GM19328 (cell line): ENCODE data around the gene PPA2.

Experiments used
- ATAC-seq: cut with Tn5 transposase; IDR thresholded peaks from one replicate; pipeline ENCODE4 v1.9.1; 2021; ENCODE audit warnings: mild to moderate bottlenecking, moderate library complexity; ENCODE audit not compliant: unreplicated experiment

PPA2 gene

GRCh38 chr4:105400901-105401677 lies 72.8 kb downstream of the PPA2 start:
- ATAC-seq: no peak

DNA sequence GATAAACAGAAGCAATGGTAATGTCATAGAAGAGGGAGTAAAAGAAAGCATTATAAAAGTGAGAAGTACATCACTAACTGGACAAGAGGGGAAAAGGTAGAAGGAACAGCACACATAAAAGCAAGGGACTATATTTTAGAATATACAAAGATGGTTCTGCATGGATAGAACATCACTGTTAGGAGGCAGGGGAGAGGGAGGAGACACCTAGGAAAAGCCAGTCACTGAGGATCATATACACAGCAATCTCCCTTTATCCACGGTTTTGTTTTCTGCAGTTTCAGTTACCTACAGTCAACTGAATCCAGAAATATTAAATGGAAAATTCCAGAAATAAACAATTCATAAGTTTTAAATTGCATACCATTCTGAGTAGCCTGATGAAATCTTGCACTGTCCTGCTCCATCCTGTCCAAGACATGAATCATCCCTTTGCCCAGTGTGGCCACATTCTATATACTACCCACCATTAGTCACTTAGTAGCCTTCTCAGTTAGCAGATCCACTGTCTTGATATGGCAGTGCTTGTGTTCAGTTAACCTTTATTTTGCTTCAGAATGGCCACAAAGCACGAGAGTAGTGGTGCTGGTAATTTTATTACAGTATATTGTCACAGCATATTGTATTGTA lies 74.2 kb downstream of the PPA2 start:
- ATAC-seq: no peak

DNA sequence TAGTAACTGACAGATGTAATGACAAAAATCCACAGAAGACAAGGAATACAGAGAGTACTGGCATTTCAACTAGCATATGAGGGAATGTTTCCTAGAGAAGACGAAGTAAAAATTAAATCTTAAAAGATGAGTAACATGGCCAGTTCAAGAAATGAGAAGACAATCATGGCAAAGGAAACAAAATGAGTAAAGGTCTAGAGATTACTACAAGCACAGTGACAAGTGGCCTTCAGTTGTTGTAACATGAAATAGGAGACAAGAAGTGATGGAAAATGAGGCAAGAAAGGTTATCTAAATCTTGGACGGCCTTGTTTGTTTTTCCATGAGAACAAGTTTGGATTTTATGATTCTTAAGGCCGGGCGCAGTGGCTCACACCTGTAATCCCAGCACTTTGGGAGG lies 81.0 kb downstream of the PPA2 start:
- ATAC-seq: no peak

- ATAC-seq: no peak
Observed at GRCh38 chr4:105389167-105389566, 84.7 kb downstream of the PPA2 start.

DNA sequence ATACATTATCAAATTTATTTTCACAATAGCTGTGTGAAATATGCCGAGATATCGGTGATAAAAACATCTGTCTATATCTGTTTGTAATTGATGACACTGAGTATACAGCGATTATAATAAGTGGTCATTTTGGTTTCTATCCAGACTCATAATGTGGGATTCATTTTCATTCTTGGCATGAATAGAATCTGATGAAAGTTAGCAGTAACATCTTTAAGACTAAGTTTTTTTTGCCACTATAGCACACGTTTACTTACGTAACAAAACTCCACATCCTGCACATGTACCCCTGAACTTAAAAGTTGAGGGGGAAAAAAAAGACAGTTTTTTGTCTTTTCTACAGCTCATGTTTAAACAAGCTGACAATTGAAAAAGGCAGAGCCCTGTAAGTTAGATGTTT lies 86.4 kb downstream of the PPA2 start:
- no peak for ATAC-seq

- no peak for ATAC-seq
Observed at GRCh38 chr4:105386012-105386411, 87.8 kb downstream of the PPA2 start.

DNA sequence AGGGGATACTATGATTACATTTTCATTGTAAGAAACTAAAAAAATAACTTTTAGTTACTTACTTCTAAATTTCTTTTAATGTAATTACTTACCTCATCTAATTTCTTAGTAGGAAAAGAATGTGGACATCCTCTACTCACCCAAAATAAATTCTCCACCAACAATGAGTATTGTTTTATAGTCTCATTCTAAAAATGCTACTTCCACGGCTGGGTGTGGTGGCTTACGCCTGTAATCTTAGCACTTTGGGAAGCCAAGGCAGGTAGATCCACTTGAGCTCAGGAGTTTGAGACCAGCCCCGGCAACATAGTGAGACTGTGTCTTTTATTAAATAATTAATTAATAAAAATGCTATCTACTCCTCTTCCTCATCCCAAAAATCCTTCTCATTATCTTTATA lies 99.8 kb downstream of the PPA2 start:
- no peak for ATAC-seq

DNA sequence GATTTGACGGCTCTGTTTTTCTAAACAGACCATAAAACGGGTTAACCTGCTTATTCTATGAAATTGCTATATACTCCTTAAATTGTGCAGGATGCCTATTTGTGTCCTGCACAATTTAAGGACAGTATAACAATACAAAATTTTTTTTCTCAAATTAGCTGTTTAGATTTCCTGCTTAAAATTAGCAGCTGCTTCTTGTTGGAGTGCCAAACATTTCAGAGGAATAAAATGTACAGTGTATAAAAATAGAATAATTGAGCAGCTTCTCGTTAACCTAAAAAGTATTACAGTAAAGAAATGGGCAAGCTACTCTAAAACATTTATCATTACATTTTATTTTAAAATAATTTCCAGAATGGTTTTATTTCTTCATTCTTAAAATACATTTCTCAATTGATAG lies 100.5 kb downstream of the PPA2 start:
- ATAC-seq: no peak

- ATAC-seq: no peak
Observed at GRCh38 chr4:105369988-105370387, 103.9 kb downstream of the PPA2 start.

- no peak for ATAC-seq
Observed at GRCh38 chr4:105361053-105361452, 112.8 kb downstream of the PPA2 start.

GRCh38 chr4:105357258-105357980 lies 116.4 kb downstream of the PPA2 start:
- no peak for ATAC-seq

GRCh38 chr4:105356194-105356593 lies 117.7 kb downstream of the PPA2 start:
- ATAC-seq: no peak

GRCh38 chr4:105352826-105353225 lies 121.0 kb downstream of the PPA2 start:
- peak; percentile 86 for ATAC-seq

GRCh38 chr4:105351861-105352260 lies 122.0 kb downstream of the PPA2 start:
- ATAC-seq: no peak

DNA sequence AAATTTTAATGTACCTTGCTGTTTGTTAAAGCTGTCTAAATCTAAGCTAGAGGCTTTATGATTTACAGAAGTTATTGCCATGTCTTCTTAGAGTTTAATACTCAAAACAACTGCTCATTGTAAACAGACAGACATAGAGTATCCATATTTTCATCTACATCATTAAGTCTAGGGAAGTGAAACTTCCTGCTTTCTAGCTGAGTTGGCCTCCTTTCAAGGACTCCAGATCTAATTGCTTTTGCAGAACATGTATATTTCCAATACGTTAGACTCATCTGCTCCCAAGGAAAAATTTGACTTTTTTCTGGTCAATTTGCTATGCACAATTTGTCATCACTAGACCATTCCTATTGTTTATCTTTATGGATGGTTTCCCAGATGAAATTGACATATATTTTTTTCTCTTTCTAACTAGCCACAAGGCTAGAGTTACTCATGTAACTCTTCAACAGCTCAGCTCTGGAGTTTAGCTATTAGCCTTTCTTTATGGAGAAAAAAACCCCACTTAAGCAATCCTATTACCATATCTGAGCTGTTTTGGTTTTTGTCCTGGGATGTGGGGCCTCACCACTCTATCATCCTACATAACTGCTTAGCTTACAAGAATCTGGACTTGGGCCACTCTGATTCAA lies 122.9 kb downstream of the PPA2 start:
- no peak for ATAC-seq

GRCh38 chr4:105348719-105349118 lies 125.1 kb downstream of the PPA2 start:
- ATAC-seq: no peak

DNA sequence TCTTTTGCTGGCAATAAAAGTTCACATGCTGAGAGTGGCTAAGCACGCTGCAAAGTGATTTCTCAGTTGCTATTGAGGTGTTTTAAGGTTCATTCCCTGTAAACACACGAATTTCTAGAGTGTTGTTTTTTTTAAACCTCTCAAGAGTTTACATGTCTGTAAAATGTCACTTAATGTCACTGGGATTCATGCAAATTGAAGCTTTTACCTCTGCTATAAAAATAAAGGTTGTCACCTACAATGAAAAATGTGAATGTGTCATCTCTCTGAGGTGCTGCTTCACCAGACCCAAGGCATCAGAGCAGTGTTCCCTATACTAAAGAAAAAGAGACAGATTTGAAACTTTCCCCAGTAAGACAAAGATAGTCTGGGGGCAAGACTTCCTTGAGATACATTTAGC lies 127.0 kb downstream of the PPA2 start:
- no peak for ATAC-seq

DNA sequence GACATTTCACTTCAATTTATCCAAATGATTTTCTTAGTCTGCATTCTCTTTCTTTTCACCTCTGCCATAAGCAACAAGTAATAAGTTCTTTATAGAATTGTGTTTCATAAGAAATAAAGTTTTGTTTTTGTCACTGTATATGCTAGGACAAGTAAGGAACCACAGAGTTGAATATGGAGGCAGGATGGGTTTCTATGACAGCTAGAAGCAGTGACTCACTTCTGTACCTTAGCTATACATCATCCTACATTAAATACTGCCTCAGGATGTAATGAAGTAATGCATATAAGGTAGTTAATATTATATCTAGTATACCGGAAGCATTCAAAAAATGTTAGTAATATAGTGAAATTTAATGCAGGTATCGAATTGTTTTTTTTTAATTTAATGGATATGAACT lies 128.0 kb downstream of the PPA2 start:
- no peak for ATAC-seq

DNA sequence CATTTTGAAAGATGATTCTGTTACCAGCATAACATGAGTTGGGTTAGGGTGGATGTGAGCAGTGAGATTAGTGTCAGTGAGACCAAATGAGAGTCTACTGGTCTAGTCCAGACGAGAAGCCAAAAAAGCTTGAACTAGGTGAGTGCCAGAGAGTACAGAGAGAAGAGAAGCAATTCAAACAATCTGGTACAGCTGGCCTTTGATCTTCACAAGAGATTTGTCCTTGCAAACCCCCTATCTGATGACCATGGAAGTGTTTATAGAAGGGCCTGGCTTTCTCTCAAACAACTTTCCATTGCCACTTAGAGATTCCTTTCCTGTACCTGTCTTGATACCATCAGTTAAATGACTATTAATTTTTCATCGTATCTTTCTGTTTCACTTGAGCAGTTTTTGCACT lies 128.5 kb downstream of the PPA2 start:
- ATAC-seq: no peak

- no peak for ATAC-seq
Observed at GRCh38 chr4:105344141-105344540, 129.7 kb downstream of the PPA2 start.

DNA sequence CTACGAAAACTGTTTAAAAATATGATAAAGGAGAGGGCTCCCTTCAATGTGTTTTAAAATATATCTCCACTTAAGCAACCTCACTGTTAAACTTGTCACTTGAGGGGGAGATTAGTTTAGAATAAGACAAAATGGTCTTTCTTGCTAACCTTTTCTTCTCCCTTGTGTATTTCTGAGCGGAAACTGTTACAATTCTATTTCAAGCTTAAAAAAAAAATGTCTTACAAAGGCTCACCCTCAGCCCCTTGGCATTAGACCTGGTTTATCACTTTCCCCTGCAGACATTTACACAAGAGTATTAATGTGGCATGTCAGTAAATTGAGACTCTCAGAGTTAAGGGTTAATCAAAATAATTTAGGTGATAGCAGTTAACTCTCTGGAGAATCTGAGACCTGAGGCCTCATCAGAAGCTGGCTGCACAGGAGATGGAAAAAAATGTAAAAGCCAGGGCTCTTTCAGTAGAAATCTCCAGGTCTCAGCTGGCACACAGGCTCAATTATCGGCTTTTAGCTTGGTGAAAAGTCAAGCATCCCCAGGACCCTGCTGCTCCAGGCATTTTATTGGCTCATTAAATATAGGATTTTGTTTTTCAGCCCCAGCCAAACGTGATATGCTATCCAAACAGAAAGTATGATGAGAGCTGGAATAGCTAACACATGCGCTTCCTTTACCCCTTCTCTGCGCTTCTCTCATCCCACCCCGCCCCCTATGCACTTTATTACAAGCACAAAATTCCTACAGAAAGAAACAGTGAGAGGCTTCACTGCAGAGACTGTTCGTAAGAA lies 130.5 kb downstream of the PPA2 start:
- no peak for ATAC-seq
